Right forelimb (tissue), 1 donor: ENCODE results near the gene SPNS3.

Source experiments
- DNase-seq: peaks from one replicate; pipeline ENCODE4 v3.0.0-alpha.2; 2018

The SPNS3 gene

GRCh38 chr17:4474093-4474492, 40.4 kb downstream of the SPNS3 start:
- DNase-seq: no peak

GRCh38 chr17:4475001-4475400, 41.3 kb downstream of the SPNS3 start:
- DNase-seq: no peak

DNA sequence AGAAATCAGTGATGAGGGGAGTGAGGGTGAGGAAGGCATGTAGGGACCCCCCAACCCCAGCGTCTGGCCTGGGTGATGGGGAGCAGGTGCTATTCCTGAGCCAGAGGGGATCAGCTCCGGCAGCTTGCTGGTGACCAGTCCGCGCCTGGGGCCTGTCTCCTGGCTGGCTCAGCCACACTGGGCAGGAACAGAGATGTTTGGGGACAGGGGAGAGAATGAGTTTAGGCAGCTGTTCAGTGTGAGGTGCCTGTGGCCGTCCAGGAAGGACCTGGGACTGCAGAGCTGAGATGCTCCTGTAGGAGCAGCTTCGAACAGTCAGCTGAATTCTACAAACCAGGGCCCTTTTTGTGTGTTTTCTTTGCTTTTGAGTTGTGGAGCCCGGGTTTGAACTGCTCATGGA, 41.7 kb downstream of the SPNS3 start:
- DNase-seq: no peak

DNA sequence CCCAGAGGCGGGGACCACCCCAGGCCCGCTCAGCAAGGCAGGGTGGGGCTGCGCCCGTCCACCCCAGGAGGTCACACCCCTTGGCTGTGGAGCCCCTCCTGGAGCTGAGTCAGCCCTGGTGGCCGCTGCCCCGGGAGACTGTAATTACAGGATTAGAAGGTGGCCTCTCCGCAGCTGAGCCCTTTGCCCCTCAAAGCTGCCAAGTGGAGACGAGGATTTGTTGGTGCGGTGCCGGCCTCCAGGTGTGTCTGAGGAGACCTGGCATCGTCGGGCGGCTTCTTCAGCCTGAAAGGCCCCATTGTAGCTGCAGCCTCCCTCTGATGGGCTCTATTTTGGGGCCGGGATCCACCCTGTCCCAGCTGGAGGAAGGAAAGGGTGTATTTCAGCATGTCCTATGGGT, 42.3 kb downstream of the SPNS3 start:
- no peak for DNase-seq

DNA sequence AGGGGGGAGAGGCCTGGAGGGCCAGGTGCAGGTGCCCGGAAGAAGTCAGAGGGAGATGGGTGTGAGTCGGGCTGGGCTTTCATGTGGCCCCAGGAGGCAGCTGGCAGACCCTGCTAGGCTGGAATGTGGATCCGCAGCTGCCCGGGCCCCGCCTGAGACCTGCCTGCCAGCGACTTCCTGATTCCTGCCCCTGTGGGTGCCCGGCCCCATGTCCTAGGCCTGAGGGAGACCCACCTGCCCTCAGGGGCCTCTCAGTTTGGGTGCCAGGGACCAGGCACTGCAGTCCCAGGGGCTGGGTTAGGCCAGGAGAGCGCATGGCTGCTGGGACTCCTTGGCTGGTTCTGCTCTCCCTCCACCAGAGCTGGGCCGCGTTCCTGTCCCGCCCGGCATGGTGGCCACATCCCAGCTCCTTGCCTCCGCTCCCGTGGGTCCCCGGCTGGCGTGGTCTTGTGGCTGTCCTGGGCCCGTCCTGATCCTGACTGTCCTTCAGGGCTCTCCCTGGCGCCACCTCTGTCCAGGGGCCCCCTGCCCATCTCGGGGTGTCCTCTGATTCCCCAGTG, 42.9 kb downstream of the SPNS3 start:
- no peak for DNase-seq

DNA sequence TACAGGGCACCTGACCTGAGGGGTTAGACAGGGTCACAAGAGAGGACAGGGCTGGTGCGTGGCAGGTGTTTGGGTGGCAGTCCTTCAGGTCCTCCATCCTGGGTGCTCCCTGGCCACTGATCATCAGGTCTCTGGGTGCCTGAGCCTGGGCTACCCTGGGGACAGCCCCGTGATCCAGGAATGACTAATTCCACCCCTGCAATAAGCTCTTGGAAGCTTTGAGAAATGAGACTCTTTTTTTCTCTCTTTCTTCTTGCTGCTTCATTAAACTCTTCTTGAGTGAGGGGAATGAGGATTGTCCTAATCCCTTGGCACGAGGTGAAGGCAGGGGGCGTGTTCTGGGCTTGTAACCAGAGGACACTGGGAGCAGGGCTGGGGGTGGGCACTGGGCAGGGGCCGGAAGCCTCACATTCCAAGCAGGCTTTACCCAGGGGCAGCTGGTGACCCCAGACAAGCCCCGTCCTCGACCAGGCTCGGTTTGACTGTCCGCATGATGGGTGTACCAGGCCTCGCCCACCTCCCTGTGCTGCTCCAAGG, 43.6 kb downstream of the SPNS3 start:
- no peak for DNase-seq

DNA sequence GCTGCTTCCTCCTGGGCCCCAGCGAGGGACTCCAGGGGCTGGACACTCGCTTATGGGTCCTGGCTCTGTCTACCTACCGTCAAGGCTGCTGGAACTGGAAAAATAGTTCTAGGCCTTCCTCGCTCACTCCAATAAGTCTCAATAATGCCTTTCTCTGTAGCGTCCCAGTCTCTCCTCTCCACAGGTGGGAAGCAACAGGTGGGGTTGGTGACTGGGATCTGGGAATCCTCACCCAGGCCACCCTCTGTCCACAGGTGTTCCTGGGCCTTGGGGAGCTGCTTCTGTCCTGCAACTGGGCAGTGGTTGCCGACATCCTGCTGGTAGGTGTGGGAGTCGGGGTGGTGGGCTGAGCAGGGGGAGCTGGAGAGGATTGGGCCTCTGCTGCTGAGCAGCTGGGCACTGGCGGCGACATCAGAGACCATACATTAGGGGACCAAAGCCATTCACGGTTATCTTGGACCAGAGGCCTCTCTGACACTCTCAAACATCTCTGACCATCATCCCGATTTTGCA, 44.6 kb downstream of the SPNS3 start:
- no peak for DNase-seq

- DNase-seq: no peak
Measured at GRCh38 chr17:4479340-4479981, 45.7 kb downstream of the SPNS3 start.

- DNase-seq: no peak
Measured at GRCh38 chr17:4479982-4480751, 46.4 kb downstream of the SPNS3 start.

DNA sequence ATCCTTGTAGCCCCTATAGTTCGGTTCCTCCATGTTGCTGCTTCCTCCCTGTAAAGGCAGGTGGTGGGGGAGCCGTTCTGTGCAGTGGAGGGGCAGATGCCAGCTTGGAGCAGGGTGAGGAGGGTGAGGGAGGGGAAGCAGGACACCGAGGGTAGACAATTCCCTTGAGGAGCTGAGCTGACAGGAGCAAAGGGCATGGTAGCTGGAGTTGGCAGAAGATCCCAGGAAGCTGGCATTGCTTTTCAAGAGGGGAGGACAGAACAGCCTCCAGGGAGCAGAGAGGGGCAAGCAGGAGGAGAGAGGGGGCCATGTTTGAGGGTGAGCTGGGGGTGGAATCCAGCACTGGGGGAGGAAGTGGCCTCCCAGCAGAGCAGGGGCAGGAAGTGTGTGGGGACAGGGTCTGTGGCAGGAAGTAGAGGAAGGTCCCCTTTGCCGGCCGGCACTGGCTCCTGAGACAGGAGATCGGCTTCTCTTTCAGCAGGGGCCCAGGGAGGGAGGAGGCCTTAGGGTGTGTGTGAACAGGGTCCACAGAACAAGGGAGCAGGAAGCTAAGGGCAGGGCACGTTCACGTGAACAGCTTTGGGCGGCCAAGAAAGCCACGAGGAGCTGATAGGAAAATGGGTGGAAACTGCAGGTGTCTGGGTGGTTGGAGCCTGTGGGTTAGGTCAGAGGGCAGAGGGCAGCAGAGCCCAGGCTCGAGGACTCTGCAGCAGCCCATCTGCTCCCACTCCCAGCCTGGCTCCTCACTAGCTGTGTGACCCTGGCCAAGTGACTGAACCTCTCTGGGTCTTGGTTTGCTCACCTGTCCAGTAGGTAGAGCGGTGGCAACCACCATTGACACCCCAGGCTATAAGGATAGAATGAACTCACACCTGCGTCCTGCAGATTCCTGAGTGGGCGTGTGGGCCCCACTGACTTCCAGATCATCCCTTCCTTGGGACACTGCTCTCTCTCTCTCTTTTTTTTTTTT, 47.5 kb downstream of the SPNS3 start:
- no peak for DNase-seq

GRCh38 chr17:4482338-4483011, 48.7 kb downstream of the SPNS3 start:
- DNase-seq: no peak

GRCh38 chr17:4483012-4483840, 49.5 kb downstream of the SPNS3 start:
- no peak for DNase-seq

DNA sequence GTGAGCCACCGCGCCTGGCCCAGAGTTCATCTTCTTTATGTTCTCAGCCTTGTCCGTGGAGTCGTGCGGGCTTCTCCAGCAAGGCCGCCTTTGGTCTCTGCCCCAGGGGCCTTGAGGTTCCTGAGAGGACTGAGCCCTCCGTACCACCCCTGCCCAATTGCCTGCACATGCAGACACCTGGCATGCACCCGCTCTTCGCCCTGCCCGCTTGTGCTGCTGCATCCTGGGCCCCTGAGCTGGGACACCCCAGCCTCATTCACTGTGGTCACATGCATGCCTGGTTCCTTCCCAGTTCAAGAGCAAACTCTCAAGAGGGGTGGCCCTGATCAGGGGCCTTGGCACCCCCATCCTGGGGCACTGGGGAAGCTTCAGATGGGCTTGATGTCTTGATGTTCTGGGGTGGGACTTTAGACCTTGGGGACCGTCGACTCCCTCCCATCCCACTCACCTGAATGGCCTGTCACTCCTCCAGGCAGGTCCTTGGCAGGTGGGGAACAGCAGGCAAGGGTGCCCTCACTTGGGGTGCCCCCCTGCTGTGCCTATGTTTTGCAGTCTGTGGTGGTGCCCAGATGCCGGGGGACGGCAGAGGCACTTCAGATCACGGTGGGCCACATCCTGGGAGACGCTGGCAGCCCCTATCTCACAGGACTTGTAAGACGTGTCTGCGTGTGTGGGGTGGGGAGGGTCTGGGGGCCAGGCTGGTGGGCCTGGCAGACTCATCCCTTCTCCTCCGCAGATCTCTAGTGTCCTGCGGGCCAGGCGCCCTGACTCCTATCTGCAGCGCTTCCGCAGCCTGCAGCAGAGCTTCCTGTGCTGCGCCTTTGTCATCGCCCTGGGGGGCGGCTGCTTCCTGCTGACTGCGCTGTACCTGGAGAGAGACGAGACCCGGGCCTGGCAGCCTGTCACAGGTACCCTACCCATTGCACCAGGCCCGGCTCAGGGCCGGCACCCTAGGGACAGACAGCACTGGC, 52.2 kb downstream of the SPNS3 start:
- no peak for DNase-seq

- no peak for DNase-seq
Measured at GRCh38 chr17:4487296-4487695, 53.6 kb downstream of the SPNS3 start.

- no peak for DNase-seq
Measured at GRCh38 chr17:4487820-4488716, 54.3 kb downstream of the SPNS3 start.

- no peak for DNase-seq
Measured at GRCh38 chr17:4488989-4489595, 55.4 kb downstream of the SPNS3 start.

- DNase-seq: no peak
Measured at GRCh38 chr17:4490109-4490591, 56.4 kb downstream of the SPNS3 start.

DNA sequence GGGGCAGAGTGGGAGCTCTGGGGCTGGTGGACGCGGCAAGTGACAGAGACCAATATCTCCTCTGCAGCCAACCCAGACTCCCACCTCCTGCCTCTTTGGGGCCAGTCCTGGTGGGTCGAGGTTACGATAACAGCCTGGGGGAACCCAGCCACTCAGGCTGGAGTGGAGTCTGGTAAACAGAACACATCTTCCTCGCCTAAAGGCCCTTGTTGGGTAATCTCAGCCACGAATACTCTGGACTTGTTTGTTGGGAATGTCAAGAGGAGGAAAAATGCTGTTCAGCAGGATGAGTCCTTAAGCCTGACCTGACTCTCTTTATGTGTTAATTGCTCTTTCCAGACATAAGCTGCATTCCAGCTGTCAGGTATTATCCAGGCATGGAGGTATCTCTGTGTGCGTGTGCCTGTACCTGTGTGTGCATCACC, 56.9 kb downstream of the SPNS3 start:
- no peak for DNase-seq
